GM12891 (cell line): ENCODE data around the gene TBX20.
"Not testable (repeated sequence)": the region's sequence is repeated elsewhere in the genome, so short reads cannot be mapped to it uniquely, and the experiment has no call there.

Experiments
- DNase-seq: peaks from one replicate; pipeline ENCODE4 v3.0.0; 2011; ENCODE audit warnings: low spot score; ENCODE audit not compliant: insufficient read length
- FAIRE-seq: peaks from 2 replicates; lab custom pipeline; 2011; peaks lifted over from hg19 to GRCh38; lab: Jason Lieb, UNC
- TAF1 ChIP-seq: IDR thresholded peaks from 2 replicates; pipeline ENCODE4 v1.6.1; 2011; ENCODE audit warnings: low read depth, low read length, control low read depth

The TBX20 gene

DNA sequence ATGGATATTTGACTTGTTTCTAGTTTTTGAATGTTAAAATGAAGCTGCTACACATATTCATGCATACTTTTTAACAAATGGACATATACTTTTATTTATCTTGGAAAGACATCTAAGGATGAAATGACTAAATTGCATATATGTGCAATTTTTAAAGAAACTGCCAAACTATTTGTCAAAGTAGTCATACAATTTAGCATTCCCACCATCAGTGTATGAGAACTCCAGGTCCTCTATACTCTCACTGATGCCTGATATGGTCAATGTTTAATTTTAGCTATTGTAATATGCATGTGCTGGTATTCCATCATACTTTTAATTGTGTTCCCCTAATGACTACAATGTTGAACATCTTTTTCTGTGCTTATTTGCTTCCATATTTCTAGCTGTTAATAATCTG is 47.0 kb downstream of the TBX20 start:
- DNase-seq, FAIRE-seq: not testable (repeated sequence)

DNA sequence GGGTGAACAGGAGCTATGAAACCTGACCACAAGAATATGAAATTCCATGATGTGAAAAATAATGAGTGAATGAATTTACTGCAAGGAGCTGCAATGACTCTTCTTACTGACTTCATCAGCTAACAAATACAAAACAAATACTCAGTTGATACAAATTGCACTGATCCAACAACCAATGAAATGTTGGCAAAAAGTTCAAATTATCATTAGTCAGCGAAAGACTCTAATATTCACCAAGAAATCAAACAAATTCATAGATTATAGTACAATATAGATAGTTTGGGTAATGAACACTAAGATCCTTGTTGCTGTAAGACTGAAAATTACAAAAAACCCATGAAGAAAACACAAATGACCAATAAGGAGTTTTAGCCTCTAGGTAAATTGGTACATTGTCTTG is 49.0 kb downstream of the TBX20 start:
- FAIRE-seq, DNase-seq: not testable (repeated sequence)

- not testable (repeated sequence) for FAIRE-seq, DNase-seq
Observed at GRCh38 chr7:35204031-35204430, 49.9 kb downstream of the TBX20 start.

- not testable (repeated sequence) for FAIRE-seq, DNase-seq
Observed at GRCh38 chr7:35202353-35202752, 51.5 kb downstream of the TBX20 start.

DNA sequence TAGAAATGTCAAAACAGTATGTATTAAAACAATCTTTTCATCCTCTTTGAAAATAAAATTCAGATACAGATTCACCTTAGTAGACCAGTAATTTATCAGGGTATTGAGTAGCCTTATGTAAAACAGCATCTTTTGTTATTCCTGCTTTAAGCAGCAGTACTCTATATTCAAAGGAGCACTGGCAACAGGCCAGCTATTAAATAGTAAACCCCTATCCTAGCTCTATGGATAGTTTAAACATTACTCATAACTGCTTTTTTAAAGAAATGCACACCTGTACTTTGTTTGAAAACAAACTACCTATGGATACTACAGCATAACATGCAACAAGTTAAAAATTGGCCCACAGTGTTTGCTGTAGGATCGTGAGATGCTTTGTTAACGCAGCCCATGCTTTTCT is 53.7 kb downstream of the TBX20 start:
- FAIRE-seq, DNase-seq: not testable (repeated sequence)

GRCh38 chr7:35198370-35199140 is 55.3 kb downstream of the TBX20 start:
- not testable (repeated sequence) for FAIRE-seq, DNase-seq

DNA sequence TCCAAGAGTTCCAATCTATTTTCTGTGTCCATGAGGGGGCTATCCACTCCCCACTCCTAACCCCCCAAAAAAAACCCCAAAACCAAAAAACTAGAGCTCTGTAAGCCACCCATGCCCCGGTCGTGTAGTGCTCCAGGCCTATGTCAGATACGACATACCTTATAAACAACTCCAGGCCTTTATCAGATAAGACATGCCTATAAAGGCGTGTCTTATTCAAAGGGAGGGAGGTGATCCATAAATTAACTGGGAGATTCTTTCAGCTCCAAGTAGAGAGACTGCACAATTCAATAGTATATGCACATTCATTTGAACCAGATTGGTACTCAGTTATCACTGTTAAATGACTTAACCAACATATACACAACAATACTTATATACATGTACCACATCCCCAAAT is 62.3 kb downstream of the TBX20 start:
- not testable (repeated sequence) for DNase-seq, FAIRE-seq

DNA sequence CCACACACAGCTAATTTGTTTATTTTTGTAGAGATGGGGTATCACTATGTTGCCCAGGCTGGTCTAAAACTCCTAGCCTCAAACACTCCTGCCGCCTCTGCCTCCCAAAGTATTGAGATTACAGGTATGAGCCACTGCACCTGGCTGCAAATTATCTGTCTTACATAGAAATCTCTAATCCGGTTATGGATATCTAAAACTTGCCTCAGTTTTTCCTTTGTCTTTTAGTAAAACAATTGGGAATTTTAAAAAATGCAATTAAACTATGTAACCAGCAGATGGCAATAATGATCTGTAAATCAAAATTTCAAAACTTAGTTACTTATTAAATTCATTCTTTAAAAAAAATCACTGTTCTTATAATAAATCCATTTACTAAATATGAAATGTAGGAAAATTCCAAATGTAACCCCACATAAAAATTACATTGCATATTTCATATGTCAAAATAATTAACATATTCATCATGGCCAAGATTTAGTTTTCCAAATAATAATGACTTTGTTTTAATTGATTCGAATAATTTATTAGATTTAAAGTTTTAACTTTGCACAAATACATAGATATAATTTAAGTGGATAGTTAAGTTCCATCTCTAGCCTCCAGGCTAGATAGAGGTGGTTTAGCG is 63.6 kb downstream of the TBX20 start:
- not testable (repeated sequence) for FAIRE-seq, DNase-seq

DNA sequence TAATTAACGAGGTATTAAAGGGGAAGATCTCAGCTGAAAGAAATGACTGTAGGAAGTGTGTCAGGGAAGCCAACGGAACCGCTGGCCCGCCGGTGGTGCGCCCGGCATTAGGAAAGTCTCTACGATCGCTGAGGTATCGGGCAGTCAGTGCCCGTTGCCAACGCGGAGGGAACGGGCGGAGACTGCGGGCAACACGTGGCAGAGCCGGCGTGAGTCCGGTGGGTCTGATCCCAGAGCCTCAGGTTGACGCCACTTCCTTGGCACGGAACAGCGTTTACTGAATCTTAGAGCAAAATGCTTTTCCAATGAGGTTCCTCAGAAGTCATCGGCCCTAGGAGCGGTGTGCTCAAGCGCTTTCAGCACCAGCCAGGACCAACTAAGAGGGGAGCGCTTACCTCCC is 67.1 kb downstream of the TBX20 start:
- not testable (repeated sequence) for DNase-seq, FAIRE-seq

GRCh38 chr7:35185908-35186731 is 67.8 kb downstream of the TBX20 start:
- FAIRE-seq (no peak), DNase-seq (no peak)

GRCh38 chr7:35185578-35185907 is 68.4 kb downstream of the TBX20 start:
- FAIRE-seq, DNase-seq: not testable (repeated sequence)

More at GRCh38 chr7:35185908-35186731, 67.8 kb downstream of the TBX20 start:
- TF ChIP-seq TAF1 = no peak

GRCh38 chr7:35184961-35185360 is 68.9 kb downstream of the TBX20 start:
- not testable (repeated sequence) for FAIRE-seq, DNase-seq

- not testable (repeated sequence) for DNase-seq, FAIRE-seq
Observed at GRCh38 chr7:35183873-35184503, 69.9 kb downstream of the TBX20 start.

DNA sequence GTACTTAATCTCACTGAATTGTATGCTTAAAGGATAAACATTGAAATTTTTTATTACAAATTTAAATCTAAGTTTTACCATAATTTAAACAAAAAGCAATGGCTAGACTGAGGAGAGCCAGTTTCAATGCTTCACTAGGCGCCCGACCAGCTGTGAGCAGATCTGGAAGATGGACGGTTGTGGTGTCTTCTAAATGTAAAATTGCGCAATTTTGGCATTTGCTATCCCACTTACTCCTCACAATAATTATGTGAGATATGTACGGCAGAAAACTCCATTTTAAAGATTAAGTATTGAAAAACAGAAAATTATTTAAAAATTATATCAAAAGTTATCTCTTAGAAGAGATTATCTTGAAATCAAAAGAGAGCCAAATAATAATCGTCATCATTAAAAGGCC is 73.2 kb downstream of the TBX20 start:
- not testable (repeated sequence) for FAIRE-seq, DNase-seq

DNA sequence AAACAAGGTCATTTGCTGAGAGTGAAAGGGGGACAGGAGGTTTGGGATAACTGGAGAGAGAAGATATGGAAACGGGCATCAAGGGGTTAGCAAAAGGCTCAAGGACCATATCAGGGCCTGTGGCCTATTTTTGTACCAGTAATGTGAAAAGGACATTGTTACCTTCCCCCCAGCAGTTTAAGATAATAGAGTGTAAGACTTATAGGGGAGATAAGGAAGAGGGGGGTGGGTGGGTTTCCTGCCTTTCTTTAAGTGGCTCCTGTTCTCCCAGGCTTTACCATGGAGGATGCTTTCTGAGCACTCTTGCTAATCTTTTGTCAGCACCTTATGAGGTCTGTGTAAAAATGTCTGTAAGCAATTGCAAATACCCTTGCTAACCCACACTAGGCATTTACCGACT is 80.7 kb downstream of the TBX20 start:
- FAIRE-seq, DNase-seq: not testable (repeated sequence)

GRCh38 chr7:35172131-35172530 is 81.8 kb downstream of the TBX20 start:
- FAIRE-seq, DNase-seq: not testable (repeated sequence)

DNA sequence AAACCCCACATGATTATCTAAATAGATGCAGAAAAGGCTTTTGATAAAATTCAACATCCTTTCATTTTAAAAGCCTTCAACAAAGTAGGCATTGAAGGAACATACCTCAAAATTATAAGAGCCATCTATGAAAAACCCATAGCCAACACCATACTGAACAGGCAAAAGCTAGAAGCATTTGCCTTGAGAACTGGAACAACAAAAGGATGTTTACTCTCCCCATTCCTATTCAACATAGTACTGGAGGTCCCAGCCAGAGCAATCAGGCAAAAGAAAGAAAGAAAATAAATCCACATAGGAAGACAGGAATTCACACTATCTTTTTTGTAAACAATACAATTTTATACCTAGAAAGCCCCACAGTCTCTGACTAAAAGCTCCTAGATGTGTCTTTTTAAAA is 86.2 kb downstream of the TBX20 start:
- not testable (repeated sequence) for DNase-seq, FAIRE-seq

DNA sequence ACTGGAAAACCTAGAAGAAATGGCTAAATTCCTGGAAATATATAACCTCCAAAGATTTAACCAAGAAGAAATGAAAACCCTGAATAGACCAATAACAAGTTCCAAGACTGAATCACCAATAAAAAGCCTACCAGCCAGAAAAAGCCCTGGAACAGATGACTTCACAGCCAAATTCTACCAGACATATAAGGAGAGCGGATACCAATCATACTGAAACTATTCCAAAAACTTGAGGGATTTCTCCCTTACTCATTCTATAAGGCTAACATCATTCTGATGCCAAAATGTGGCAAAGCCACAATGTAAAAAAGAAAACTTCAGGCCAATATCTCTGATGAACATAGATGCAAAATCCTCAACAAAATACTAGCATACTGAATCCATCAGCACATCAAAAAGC is 86.7 kb downstream of the TBX20 start:
- DNase-seq, FAIRE-seq: not testable (repeated sequence)

DNA sequence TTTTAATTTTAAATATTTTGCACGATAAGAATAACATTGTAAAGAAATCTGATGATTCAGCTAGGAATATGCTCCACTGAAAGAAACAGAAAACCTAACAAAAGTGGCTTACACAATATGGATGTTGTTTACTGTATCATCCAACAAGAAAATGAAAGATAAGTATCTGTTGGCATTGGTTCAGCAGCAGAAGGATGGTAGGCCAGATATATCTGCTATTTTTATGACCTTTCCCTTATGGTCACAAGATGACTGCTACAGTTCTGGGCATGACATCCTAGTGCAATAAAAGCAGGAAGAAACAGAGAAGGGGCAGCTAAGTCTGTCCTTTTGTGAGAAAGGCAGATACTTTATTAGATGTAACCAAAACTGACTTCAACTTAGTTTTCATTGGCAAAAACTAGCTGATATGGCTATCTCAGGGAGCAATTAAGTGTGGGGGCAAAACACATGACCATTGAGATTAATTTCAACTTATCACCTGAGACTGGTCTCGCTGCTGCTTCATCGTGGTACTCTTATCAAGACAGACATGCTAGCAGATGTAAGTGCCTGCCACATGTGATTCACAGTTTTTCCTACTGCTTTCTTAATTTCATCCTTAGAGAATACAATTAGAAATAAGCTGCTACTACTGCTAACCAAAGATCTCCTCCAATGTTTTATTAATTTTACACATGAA is 92.7 kb downstream of the TBX20 start:
- not testable (repeated sequence) for DNase-seq, FAIRE-seq
